ENCODE data around the gene IGF2BP2.

DNA sequence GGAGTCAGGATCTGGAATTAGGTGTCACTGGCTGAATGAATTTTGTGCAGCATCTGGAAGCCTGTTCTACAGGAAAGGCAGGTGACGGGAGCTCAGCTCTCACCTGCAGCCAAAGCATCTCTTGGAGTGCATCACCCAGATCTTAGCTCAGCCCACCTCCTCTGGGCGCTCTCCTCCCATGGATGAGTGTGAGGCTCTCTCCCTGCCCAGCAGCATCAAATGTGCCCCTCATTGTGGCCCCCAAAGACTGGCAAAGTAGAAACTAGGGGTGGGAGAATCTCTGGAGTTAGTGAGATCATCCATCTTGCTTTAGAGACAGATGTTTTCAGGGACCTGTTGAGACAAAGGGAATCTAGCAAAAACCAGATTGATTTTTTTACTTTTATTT lies 170.1 kb downstream of the IGF2BP2 start:
- TF ChIP-seq, protein P1, sequence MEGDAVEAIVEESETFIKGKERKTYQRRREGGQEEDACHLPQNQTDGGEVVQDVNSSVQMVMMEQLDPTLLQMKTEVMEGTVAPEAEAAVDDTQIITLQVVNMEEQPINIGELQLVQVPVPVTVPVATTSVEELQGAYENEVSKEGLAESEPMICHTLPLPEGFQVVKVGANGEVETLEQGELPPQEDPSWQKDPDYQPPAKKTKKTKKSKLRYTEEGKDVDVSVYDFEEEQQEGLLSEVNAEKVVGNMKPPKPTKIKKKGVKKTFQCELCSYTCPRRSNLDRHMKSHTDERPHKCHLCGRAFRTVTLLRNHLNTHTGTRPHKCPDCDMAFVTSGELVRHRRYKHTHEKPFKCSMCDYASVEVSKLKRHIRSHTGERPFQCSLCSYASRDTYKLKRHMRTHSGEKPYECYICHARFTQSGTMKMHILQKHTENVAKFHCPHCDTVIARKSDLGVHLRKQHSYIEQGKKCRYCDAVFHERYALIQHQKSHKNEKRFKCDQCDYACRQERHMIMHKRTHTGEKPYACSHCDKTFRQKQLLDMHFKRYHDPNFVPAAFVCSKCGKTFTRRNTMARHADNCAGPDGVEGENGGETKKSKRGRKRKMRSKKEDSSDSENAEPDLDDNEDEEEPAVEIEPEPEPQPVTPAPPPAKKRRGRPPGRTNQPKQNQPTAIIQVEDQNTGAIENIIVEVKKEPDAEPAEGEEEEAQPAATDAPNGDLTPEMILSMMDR (IDR thresholded peaks at IDR 0.05 in 8 of 11, conservative IDR thresholded peaks at IDR 0.05 in 3 of 11): no peak
- TF ChIP-seq POLR2A (IDR thresholded peaks at IDR 0.05) (no peak), POLR2AphosphoS5 (IDR thresholded peaks at IDR 0.05) (no peak)
